ENCODE data around the gene GMPPB. TPM values are rescaled to one million over a fixed set of nuclear protein-coding genes. Genes with fewer than 3 reads are reported as not detected.

Gene GMPPB
- total RNA-seq, 2 experiments from 2014 or later: 50.4 to 53.0 TPM

DNA sequence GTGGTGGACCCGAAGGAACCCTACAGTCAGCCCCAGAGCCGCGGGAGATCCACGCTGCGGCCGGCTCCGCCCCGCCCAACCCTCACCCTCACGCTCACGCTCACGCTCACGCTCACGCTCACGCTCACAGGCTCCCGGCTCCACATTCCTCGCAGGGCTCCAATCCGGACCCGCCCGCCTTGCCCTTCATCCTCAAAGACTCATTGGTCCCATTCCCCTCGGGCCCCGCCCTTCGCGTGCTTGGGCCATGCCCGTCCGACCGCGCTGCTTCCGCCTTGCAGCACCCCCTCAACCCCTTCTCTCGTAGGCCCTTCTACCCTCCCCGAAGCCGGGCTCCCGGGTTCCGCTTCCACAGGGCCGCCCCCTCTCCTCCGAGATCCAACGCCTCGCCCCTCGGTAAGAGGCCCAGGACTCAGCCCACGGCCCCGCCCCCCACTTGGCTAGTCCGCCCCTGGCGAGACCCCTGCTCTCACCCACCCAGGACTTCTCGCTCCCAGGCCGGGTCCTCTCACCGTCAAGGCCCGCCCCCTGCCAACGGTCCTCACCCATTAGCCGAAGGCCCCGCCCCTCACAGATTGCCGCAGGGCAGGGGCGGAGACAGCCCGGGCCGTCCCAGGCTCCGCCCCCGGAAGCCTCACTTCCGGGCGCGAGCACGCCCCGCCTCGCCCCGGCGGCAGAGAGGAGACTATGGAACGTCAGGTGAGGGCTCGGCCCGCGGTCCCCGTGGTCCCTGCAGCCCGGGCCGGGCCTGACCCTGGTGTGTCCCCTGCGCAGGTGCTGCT is 49.8 kb downstream of the GMPPB start, which contains the start of gene APEH:
APEH (plus strand) TSS at position 637 of the 782 bp plus-strand sequence; CDS start at position 688, 51 bp downstream.
- no peaks in the 10 kb centered on the region for H3K27me3 Mint-ChIP-seq (ENCODE audit: low read depth)
- H3K36me3 Mint-ChIP-seq (ENCODE audit: low read depth): peaks cover 25% of the 10 kb centered on the region
- ATAC-seq (peak; percentile 91), DNase-seq (peak; percentile 99)
- H3K4me3 Mint-ChIP-seq: peak within 1 kb of the TSS; percentile 93
- ChIA-PET CTCF (interaction anchor here (0.8 to 5.4 kb wide), 2 partner anchors 107 to 135 kb away, joined by 4 to 228 read pairs; no protein-coding TSS in a partner anchor), POLR2A (interaction anchor here (1.0 kb wide), 1 partner anchor 134 kb away, joined by 9 read pairs; no protein-coding TSS in a partner anchor)
- H3K27ac Mint-ChIP-seq: peak within 1 kb of the TSS; percentile 99
- H3K9me3 Mint-ChIP-seq (ENCODE audit: insufficient read depth): no peaks in the 10 kb centered on the region
- H3K4me1 Mint-ChIP-seq (ENCODE audit: low read depth): peaks cover 28% of the 10 kb centered on the region

- no peak for ATAC-seq
- POLR2A ChIA-PET: interaction anchor here (0.9 to 1.0 kb wide), 3 partner anchors 9 to 133 kb away, joined by 3 to 9 read pairs (median 4); no protein-coding TSS in a partner anchor
- H3K27me3 Mint-ChIP-seq (ENCODE audit: low read depth): no peaks in the 10 kb centered on the region
- H3K9me3 Mint-ChIP-seq (ENCODE audit: insufficient read depth): no peaks in the 10 kb centered on the region
- H3K4me3 Mint-ChIP-seq: peak overlapping the region; percentile 93
- no peak for DNase-seq
- H3K36me3 Mint-ChIP-seq (ENCODE audit: low read depth): peaks cover 21% of the 10 kb centered on the region
- CTCF ChIA-PET: interaction anchor here (0.8 to 5.4 kb wide), 5 partner anchors 28 to 174 kb away, joined by 3 to 228 read pairs (median 4); no protein-coding TSS in a partner anchor
- peak overlapping the region; percentile 99 for H3K27ac Mint-ChIP-seq
- peaks cover 28% of the 10 kb centered on the region for H3K4me1 Mint-ChIP-seq (ENCODE audit: low read depth)
Measured at GRCh38 chr3:49673121-49673714, 50.5 kb downstream of the GMPPB start.

- H3K36me3 Mint-ChIP-seq (ENCODE audit: low read depth): peaks cover 11% of the 10 kb centered on the region
Measured at GRCh38 chr3:49671291-49672288, 52.2 kb downstream of the GMPPB start.

DNA sequence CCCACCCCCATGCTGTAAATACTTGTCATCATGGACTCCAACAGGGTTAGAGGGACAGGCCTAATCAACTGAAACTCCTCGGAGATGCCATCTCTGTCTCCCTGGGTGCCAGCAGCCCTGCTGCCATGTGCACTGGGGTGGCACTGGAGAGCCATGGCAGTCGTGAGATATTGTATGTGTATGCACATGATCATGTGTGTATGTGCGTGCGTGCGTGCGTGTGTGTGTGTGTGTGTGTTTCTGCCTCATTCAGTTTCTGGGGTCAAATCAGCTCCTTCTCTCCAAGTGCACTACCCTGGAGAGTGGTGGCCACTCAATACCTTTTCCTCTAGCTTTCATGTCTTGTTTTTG is 52.8 kb downstream of the GMPPB start:
- Mint-ChIP-seq H3K4me1 (ENCODE audit: low read depth) (peaks cover 26% of the 10 kb centered on the region), H3K4me3 (no peak overlapping the region), H3K36me3 (ENCODE audit: low read depth) (peaks cover 7% of the 10 kb centered on the region), H3K9me3 (ENCODE audit: insufficient read depth) (no peaks in the 10 kb centered on the region), H3K27ac (no peak overlapping the region), H3K27me3 (ENCODE audit: low read depth) (no peaks in the 10 kb centered on the region)
- no peak for DNase-seq
- ChIA-PET POLR2A (no interaction called here), CTCF (interaction anchor here (0.7 to 5.4 kb wide), 14 partner anchors 13 to 151 kb away, joined by 3 to 228 read pairs (median 4); partner anchors contain the start of gene INKA1)
- ATAC-seq: no peak

More at GRCh38 chr3:49671291-49672288, 52.2 kb downstream of the GMPPB start:
- peaks cover 25% of the 10 kb centered on the region for H3K4me1 Mint-ChIP-seq (ENCODE audit: low read depth)
- ChIA-PET POLR2A (interaction anchor here (0.5 to 1.0 kb wide), 4 partner anchors 71 to 277 kb away, joined by 3 read pairs; no protein-coding TSS in a partner anchor), CTCF (interaction anchor here (0.7 to 5.4 kb wide), 22 partner anchors 14 to 340 kb away, joined by 3 to 228 read pairs (median 4); partner anchors contain the start of genes BSN, DAG1 and INKA1)
- H3K9me3 Mint-ChIP-seq (ENCODE audit: insufficient read depth): no peaks in the 10 kb centered on the region
- DNase-seq (peak; percentile 83), ATAC-seq (no peak)
- H3K4me3 Mint-ChIP-seq: peak overlapping the region; percentile 69
- H3K27ac Mint-ChIP-seq: peak overlapping the region; percentile 72
- H3K27me3 Mint-ChIP-seq (ENCODE audit: low read depth): no peaks in the 10 kb centered on the region

Other genes starting within 250 kb of the GMPPB start
- under 1 TPM; 0.05 to 0.34 TPM for gene BSN, start 169.5 kb downstream of the GMPPB start, total RNA-seq
- 100 to 1,000 TPM; 179 to 192 TPM for gene APEH, start 49.6 kb downstream of the GMPPB start, total RNA-seq
- 1 to 10 TPM; 3.8 to 4.7 TPM for gene MST1, start 34.5 kb downstream of the GMPPB start, total RNA-seq
- gene RNF123, start 34.4 kb downstream of the GMPPB start, total RNA-seq: 10 to 100 TPM; 36.3 to 45.8 TPM
- gene AMIGO3, start 4.3 kb downstream of the GMPPB start, total RNA-seq: 1 to 10 TPM in 1 of 2 experiments, under 1 TPM in 1; 0.95 to 2.0 TPM
- gene IP6K1, start 62.6 kb upstream of the GMPPB start, total RNA-seq: 10 to 100 TPM; 37.7 to 38.1 TPM
- not detected for gene CDHR4, start 75.9 kb upstream of the GMPPB start, total RNA-seq
- 1 to 10 TPM; 1.3 to 2.2 TPM for gene INKA1, start 79.3 kb upstream of the GMPPB start, total RNA-seq
- 100 to 1,000 TPM; 187 to 208 TPM for gene UBA7, start 90.0 kb upstream of the GMPPB start, total RNA-seq
- gene TRAIP, start 132.6 kb upstream of the GMPPB start, total RNA-seq: 10 to 100 TPM; 32.0 to 32.9 TPM
- not detected for gene CAMKV, start 146.0 kb upstream of the GMPPB start, total RNA-seq
- 1 to 10 TPM; 3.2 to 3.9 TPM for gene MST1R, start 179.9 kb upstream of the GMPPB start, total RNA-seq
- gene MON1A, start 205.9 kb upstream of the GMPPB start, total RNA-seq: 10 to 100 TPM; 13.4 to 15.0 TPM
- 100 to 1,000 TPM; 104 to 112 TPM for gene RBM6, start 216.2 kb upstream of the GMPPB start, total RNA-seq